ENCODE measurements around the gene USH2A.

- TF ChIP-seq, protein P1, sequence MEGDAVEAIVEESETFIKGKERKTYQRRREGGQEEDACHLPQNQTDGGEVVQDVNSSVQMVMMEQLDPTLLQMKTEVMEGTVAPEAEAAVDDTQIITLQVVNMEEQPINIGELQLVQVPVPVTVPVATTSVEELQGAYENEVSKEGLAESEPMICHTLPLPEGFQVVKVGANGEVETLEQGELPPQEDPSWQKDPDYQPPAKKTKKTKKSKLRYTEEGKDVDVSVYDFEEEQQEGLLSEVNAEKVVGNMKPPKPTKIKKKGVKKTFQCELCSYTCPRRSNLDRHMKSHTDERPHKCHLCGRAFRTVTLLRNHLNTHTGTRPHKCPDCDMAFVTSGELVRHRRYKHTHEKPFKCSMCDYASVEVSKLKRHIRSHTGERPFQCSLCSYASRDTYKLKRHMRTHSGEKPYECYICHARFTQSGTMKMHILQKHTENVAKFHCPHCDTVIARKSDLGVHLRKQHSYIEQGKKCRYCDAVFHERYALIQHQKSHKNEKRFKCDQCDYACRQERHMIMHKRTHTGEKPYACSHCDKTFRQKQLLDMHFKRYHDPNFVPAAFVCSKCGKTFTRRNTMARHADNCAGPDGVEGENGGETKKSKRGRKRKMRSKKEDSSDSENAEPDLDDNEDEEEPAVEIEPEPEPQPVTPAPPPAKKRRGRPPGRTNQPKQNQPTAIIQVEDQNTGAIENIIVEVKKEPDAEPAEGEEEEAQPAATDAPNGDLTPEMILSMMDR (IDR thresholded peaks at IDR 0.05): no peak
- TF ChIP-seq POLR2A (IDR thresholded peaks at IDR 0.05): no peak
Observed at GRCh38 chr1:215780641-215781040, 642.6 kb downstream of the USH2A start.

All from lower leg skin (tissue), 3 donors.